Testis (tissue), 2 donors: ENCODE results near the gene ZNF441.

Experiments
- POLR2A ChIP-seq: fragments of 450-650 bp; IDR thresholded peaks from one replicate; pipeline ENCODE4 v1.6.1; 2017; ENCODE audit warnings: antibody characterized with exemption, mild to moderate bottlenecking, moderate library complexity
- TF ChIP-seq, protein P1 (sequence below), 3 experiments: fragments of 450-650 bp in 2 of 3; fragments of 200-600 bp in 1 of 3; sonication (generic) in 1 of 3; IDR thresholded peaks; one replicate each; pipeline ENCODE4 v1.5.1; 2016 to 2019; ENCODE audit warnings: antibody characterized with exemption in 3 of 3, mild to moderate bottlenecking in 2 of 3, moderate library complexity in 1 of 3

DNA sequence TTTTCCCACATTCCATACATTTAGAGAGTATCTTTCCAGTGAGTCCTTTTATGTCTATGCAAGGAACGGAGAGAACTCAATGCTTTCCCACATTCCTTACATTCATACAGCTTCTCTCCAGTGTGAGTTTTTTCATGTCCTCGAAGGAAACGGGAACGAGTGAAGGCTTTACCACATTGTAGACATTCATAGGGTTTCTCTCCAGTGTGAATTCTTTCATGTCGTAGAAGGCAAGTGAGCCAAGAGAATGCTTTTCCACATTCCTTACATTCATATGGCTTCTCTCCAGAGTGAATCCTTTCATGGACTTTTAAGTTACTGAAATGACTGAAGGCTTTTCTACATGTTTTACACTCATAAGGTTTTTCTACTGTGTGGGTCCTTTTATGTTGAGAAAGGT is 45.1 kb upstream of the ZNF441 start:
- TF ChIP-seq, protein P1, sequence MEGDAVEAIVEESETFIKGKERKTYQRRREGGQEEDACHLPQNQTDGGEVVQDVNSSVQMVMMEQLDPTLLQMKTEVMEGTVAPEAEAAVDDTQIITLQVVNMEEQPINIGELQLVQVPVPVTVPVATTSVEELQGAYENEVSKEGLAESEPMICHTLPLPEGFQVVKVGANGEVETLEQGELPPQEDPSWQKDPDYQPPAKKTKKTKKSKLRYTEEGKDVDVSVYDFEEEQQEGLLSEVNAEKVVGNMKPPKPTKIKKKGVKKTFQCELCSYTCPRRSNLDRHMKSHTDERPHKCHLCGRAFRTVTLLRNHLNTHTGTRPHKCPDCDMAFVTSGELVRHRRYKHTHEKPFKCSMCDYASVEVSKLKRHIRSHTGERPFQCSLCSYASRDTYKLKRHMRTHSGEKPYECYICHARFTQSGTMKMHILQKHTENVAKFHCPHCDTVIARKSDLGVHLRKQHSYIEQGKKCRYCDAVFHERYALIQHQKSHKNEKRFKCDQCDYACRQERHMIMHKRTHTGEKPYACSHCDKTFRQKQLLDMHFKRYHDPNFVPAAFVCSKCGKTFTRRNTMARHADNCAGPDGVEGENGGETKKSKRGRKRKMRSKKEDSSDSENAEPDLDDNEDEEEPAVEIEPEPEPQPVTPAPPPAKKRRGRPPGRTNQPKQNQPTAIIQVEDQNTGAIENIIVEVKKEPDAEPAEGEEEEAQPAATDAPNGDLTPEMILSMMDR (IDR thresholded peaks at IDR 0.05): no peak
- TF ChIP-seq POLR2A: no peak
